GM23248 (cell line): ENCODE data around the gene RHOJ. TPM values are rescaled to one million over a fixed set of nuclear protein-coding genes. Genes with fewer than 3 reads are reported as not detected.

Source experiments
- DNase-seq: peaks from one replicate; pipeline ENCODE4 v3.0.0-alpha.2; 2015
- H2AFZ ChIP-seq: fragments of 200-600 bp; sonication (generic); 2 replicates; pipeline ENCODE4 v1.6.1; 2016; ENCODE audit warnings: antibody characterized with exemption
- H3F3A ChIP-seq: fragments of 200-600 bp; sonication (generic); 2 replicates; pipeline ENCODE4 v1.6.1; 2016; ENCODE audit warnings: mild to moderate bottlenecking, antibody characterized with exemption, mixed run types; ENCODE audit not compliant: insufficient read depth
- H3K27ac ChIP-seq: fragments of 200-600 bp; sonication (generic); 2 replicates; pipeline ENCODE4 v1.5.1; 2016; ENCODE audit warnings: mild to moderate bottlenecking
- H3K27me3 ChIP-seq: fragments of 200-600 bp; sonication (generic); replicated peaks from 2 replicates; pipeline ENCODE4 v1.6.1; 2016; ENCODE audit warnings: mild to moderate bottlenecking; ENCODE audit not compliant: insufficient read depth
- H3K36me3 ChIP-seq: fragments of 200-600 bp; sonication (generic); 2 replicates; pipeline ENCODE4 v1.6.1; 2016; ENCODE audit warnings: low read depth, mild to moderate bottlenecking
- H3K4me1 ChIP-seq: fragments of 200-600 bp; sonication (generic); 2 replicates; pipeline ENCODE4 v1.6.1; 2016; ENCODE audit warnings: mild to moderate bottlenecking; ENCODE audit not compliant: insufficient read depth
- H3K4me2 ChIP-seq: fragments of 200-600 bp; sonication (generic); one replicate; pipeline ENCODE4 v1.6.1; 2016; ENCODE audit warnings: mild to moderate bottlenecking; ENCODE audit not compliant: unreplicated experiment
- H3K4me3 ChIP-seq: fragments of 200-600 bp; sonication (generic); 2 replicates; pipeline ENCODE4 v1.5.1; 2016; ENCODE audit warnings: mild to moderate bottlenecking
- H3K79me2 ChIP-seq: fragments of 200-600 bp; sonication (generic); 2 replicates; pipeline ENCODE4 v1.6.1; 2016; ENCODE audit warnings: mild to moderate bottlenecking; ENCODE audit not compliant: insufficient read depth
- H3K9ac ChIP-seq: fragments of 200-600 bp; sonication (generic); 2 replicates; pipeline ENCODE4 v1.6.1; 2016; ENCODE audit warnings: mild to moderate bottlenecking
- H3K9me2 ChIP-seq: fragments of 200-600 bp; sonication (generic); 2 replicates; pipeline ENCODE4 v1.6.1; 2016; ENCODE audit warnings: mixed run types, mild to moderate bottlenecking, moderate library complexity; ENCODE audit not compliant: insufficient read depth
- H3K9me3 ChIP-seq: fragments of 200-600 bp; sonication (generic); one replicate; pipeline ENCODE4 v1.6.1; 2017; ENCODE audit warnings: low read depth
- H4K20me1 ChIP-seq: fragments of 200-600 bp; sonication (generic); 2 replicates; pipeline ENCODE4 v1.6.0; 2016; ENCODE audit not compliant: insufficient read depth
- EZH2 ChIP-seq: fragments of 200-600 bp; sonication (generic); IDR thresholded peaks from 2 replicates; pipeline ENCODE4 v1.6.1; 2018; ENCODE audit warnings: antibody characterized with exemption, mild to moderate bottlenecking; ENCODE audit not compliant: insufficient read depth, poor library complexity, severe bottlenecking
- EZH2phosphoT487 ChIP-seq: fragments of 200-600 bp; sonication (generic); IDR thresholded peaks from 2 replicates; pipeline ENCODE4 v1.6.1; 2018; ENCODE audit warnings: antibody characterized with exemption, moderate library complexity, mild to moderate bottlenecking, low read depth; ENCODE audit not compliant: insufficient read depth
- WGBS, 2 experiments: methylation state at CpG; one replicate each; pipeline ENCODE4 v1.1.6; 2015 to 2017; ENCODE audit warnings: low lambda C conversion rate in 2 of 2, low coverage in 1 of 2; ENCODE audit errors: missing lambda C conversion rate in 2 of 2; 5-methylcytosine and 5-hydroxymethylcytosine counted together
- in situ Hi-C: fragments of 300-500 bp; cut with MboI; formaldehyde crosslinking; loops from 2 replicates; pipeline ENCODE4 v1.15.0; 2020
- polyA plus RNA-seq: library from polyadenylated mRNA; unstranded; fragments of >200 nt; fragmentation: Nextera tagmentation; extraction: Ambion mirVana; gene quantifications from 2 replicates; pipeline ENCODE4 v1.2.1, GENCODE V29; 2016
- total RNA-seq: library from RNA; depleted of rRNA; stranded (reverse); fragments of >200 nt; shearing (Covaris generic); gene quantifications from 2 replicates; pipeline ENCODE4 v1.2.3, GENCODE V29; 2014

The RHOJ gene
- total and polyA plus RNA-seq, 2 experiments from 2014 or later = 1.2 to 2.2 TPM

DNA sequence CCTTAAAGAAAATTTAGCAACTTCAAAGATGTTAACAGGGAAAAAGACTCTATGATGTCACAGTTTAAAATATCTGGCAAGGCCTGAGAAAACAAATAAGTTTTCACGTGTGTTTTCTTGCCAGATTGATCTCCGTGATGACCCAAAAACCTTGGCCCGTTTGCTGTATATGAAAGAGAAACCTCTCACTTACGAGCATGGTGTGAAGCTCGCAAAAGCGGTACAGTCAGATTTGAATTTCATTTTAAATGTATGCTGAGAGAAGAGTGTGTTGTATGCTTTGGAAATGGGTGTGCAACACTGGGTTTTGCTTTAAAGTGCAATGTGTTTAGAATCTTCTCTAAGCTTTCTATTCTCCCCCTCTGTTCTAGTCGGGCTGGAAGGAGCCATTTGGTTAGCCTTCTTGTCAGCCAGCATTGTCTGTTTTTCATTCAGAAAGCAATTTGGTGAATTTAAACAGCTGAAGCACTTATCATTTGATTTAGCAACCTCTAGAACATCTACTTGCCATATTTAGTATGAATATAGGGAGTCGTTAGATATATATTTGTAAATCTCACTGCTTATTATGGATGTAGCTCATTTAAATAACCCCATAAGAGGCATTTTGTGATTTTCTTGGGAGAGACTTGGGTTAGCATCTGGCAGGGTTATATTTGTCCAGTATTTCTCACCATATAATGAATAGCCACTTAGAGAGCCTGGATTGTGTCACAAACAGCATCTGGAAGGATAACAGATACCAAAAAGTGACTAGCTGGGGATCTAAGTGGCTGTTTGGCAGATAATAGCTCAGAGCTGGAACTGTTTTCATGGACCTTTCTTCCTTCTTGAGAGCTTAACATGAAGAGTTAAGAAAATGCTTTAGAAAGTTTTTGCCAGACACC is 79.0 kb downstream of the RHOJ start:
- TF ChIP-seq EZH2 (no peak), EZH2phosphoT487 (no peak)
- no peaks in the 10 kb centered on the region for H3K9me2 ChIP-seq
- peak; percentile 22 for DNase-seq
- 0 out of 2 replicates have a peak overlapping the region, but pooled peaks have one; percentile 15 for H3K9ac ChIP-seq
- no peaks in the 10 kb centered on the region for H3K79me2 ChIP-seq
- in situ Hi-C loops = loop anchor here (10.0 kb wide), 1 partner anchor 108 kb away; no protein-coding TSS in a partner anchor
- no peaks in the 10 kb centered on the region for H3K9me3 ChIP-seq
- no peaks in the 10 kb centered on the region for H3K27me3 ChIP-seq
- H4K20me1 ChIP-seq = no peaks in the 10 kb centered on the region
- H3F3A ChIP-seq = no peaks in the 10 kb centered on the region
- H3K27ac ChIP-seq = no peak overlapping the region
- no peaks in the 10 kb centered on the region for H3K36me3 ChIP-seq
- H2AFZ ChIP-seq = peak overlapping the region; percentile 75
- H3K4me3 ChIP-seq = peak overlapping the region; percentile 54
- H3K4me1 ChIP-seq = no peaks in the 10 kb centered on the region
- WGBS, 2 experiments = 8 to 17% methylated on average over 8 of the region's 8 CpGs
- peak overlapping the region; percentile 63 for H3K4me2 ChIP-seq

GRCh38 chr14:63283884-63284248 is 79.6 kb downstream of the RHOJ start:
- no peaks in the 10 kb centered on the region for H3K9me2 ChIP-seq
- peak overlapping the region; percentile 75; the same call in 1 of the 2 replicates for H2AFZ ChIP-seq
- 25 to 27% methylated on average over 7 of the region's 7 CpGs for WGBS, 2 experiments
- H3K9ac ChIP-seq = no peak overlapping the region
- H4K20me1 ChIP-seq = no peaks in the 10 kb centered on the region
- H3K36me3 ChIP-seq = no peaks in the 10 kb centered on the region
- no peaks in the 10 kb centered on the region for H3K79me2 ChIP-seq
- H3K4me3 ChIP-seq = no peak overlapping the region
- no peaks in the 10 kb centered on the region for H3F3A ChIP-seq
- H3K9me3 ChIP-seq = no peaks in the 10 kb centered on the region
- no peaks in the 10 kb centered on the region for H3K4me1 ChIP-seq
- H3K27me3 ChIP-seq = no peaks in the 10 kb centered on the region
- H3K27ac ChIP-seq = no peak overlapping the region
- no peak for DNase-seq
- no peak overlapping the region for H3K4me2 ChIP-seq
- TF ChIP-seq EZH2 = no peak
- no peak for TF ChIP-seq EZH2phosphoT487
- in situ Hi-C loops = loop anchor here (10.0 kb wide), 1 partner anchor 109 kb away; no protein-coding TSS in a partner anchor

DNA sequence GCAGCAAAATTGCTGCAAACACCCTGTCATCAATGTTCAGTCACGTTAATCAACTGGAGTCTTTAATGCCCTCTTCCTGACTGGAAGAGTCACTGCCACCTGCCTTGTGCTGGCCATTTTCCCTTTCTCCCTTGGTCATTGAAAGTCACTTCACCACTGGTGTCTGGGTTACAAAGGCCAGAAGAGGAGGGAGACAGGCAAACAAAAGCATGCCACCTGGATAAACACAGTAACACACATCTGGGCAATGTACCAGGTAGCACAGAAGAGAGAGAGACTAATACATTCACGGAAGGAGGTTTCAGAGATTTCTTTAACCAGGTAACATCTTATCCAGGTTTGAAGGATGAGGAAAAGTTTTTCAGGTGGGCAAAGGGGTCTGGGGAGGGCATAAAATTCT is 81.8 kb downstream of the RHOJ start:
- no peak overlapping the region for H3K9ac ChIP-seq
- no peak overlapping the region for H3K4me3 ChIP-seq
- no peak for TF ChIP-seq EZH2phosphoT487
- no peak for TF ChIP-seq EZH2
- H3K4me2 ChIP-seq = no peak overlapping the region
- no peak overlapping the region for H2AFZ ChIP-seq
- H3K79me2 ChIP-seq = no peaks in the 10 kb centered on the region
- DNase-seq = no peak
- no peaks in the 10 kb centered on the region for H3F3A ChIP-seq
- no peaks in the 10 kb centered on the region for H4K20me1 ChIP-seq
- H3K9me3 ChIP-seq = no peaks in the 10 kb centered on the region
- no peaks in the 10 kb centered on the region for H3K9me2 ChIP-seq
- WGBS, 2 experiments = 78 to 85% methylated on average over 2 of the region's 2 CpGs
- H3K36me3 ChIP-seq = no peaks in the 10 kb centered on the region
- H3K27ac ChIP-seq = no peak overlapping the region
- in situ Hi-C loops = loop anchor here (10.0 kb wide), 1 partner anchor 111 kb away; no protein-coding TSS in a partner anchor
- no peaks in the 10 kb centered on the region for H3K27me3 ChIP-seq
- 0 out of 2 replicates have a peak, but pooled peaks cover 3% of the 10 kb centered on the region for H3K4me1 ChIP-seq

GRCh38 chr14:63287666-63288483 is 83.6 kb downstream of the RHOJ start:
- Histone ChIP-seq H3K9ac (no peak overlapping the region), H3K36me3 (no peaks in the 10 kb centered on the region), H3K9me2 (no peaks in the 10 kb centered on the region), H3K4me2 (no peak overlapping the region), H3K4me1 (0 out of 2 replicates have a peak, but pooled peaks cover 3% of the 10 kb centered on the region), H3K79me2 (no peaks in the 10 kb centered on the region), H3K27ac (no peak overlapping the region), H2AFZ (no peak overlapping the region), H3K9me3 (no peaks in the 10 kb centered on the region), H4K20me1 (no peaks in the 10 kb centered on the region), H3F3A (no peaks in the 10 kb centered on the region), H3K27me3 (no peaks in the 10 kb centered on the region), H3K4me3 (no peak overlapping the region)
- WGBS, 2 experiments = 10 to 16% methylated on average over 6 of the region's 6 CpGs
- TF ChIP-seq EZH2phosphoT487 = no peak
- no peak for TF ChIP-seq EZH2
- in situ Hi-C loops = loop anchor here (10.0 kb wide), 1 partner anchor 113 kb away; no protein-coding TSS in a partner anchor
- DNase-seq = peak; percentile 62
